ENCODE results near the gene SLC7A1. TPM values are rescaled to one million over a fixed set of nuclear protein-coding genes. Genes with fewer than 3 reads are reported as not detected.

The SLC7A1 gene
- total RNA-seq, 1 donor from 2014 or later, result 42.4 TPM

DNA sequence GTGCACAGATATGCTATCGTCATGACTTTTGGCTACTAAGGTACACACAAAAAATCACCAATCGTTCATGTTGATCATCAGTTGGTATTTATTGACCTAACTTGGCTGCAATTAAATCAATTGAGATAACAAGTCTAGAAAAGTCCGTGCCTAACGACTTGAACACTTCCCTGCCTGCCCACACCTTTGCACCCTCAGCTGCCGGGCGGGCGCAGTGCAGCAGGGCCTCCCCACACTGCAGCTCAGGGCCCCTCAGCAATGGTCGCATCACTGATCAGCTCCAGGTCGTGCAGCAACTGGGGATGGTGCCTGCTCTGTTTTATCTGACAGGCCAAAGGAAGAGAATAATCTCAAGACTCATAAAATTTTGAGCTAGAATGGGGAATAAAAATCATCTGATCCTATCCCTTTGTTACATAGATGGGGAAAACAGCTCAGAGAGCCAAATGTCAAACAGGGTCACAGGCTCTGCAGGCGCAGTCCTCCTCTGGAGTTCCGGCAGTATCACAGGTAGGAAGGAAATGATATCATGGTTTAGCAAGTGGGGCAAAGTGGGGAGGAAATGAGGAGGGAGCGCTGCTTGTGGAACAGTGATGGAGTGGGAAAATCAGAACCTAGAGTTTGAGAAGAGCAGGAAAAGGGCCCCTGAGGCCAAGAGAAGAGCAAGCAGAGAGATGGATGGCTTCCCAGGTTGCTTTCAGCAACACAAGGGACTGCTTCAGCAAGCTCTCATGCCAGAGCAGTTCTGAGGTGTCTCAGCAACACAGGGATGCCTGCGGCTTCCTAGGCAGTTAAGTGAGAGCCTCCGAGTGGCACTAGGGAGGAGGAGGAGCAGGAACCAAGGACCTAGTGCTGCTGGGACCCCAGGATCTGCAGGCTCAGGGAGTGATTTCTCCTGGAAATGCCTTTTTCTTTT is 57.5 kb downstream of the SLC7A1 start:
- DNase-seq (ENCODE audit: low read depth), result no peak
- TF ChIP-seq, protein P1, sequence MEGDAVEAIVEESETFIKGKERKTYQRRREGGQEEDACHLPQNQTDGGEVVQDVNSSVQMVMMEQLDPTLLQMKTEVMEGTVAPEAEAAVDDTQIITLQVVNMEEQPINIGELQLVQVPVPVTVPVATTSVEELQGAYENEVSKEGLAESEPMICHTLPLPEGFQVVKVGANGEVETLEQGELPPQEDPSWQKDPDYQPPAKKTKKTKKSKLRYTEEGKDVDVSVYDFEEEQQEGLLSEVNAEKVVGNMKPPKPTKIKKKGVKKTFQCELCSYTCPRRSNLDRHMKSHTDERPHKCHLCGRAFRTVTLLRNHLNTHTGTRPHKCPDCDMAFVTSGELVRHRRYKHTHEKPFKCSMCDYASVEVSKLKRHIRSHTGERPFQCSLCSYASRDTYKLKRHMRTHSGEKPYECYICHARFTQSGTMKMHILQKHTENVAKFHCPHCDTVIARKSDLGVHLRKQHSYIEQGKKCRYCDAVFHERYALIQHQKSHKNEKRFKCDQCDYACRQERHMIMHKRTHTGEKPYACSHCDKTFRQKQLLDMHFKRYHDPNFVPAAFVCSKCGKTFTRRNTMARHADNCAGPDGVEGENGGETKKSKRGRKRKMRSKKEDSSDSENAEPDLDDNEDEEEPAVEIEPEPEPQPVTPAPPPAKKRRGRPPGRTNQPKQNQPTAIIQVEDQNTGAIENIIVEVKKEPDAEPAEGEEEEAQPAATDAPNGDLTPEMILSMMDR (IDR thresholded peaks at IDR 0.05; ENCODE audit: insufficient read depth, low read length, severe bottlenecking), result no peak
- Histone ChIP-seq H3K36me3 (ENCODE audit: control insufficient read depth, insufficient read depth, low read length) (peaks cover 22% of the 10 kb centered on the region), H3K27me3 (ENCODE audit: control insufficient read depth, insufficient read depth, low read length) (no peaks in the 10 kb centered on the region), H3K4me3 (ENCODE audit: low read depth, low read length) (no peak overlapping the region)
- no peak for FAIRE-seq

DNA sequence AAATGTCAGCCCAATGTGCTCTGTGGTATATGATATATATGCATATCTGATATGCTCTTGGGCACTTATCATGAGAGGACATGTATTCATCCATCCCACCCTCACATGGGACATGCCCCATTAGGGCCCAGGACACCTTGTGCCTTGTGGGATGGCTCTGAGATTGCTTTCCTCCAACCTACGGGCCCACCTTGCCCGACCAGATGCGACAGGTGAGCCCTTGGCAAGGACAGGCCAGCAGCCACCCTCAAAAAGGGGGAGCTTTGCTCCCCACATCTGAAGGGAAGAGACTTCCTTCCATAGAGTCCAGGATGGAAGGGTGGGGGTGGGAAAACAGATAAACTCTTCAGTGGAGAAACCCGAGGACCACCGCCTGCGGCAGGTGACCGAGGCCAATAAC is 58.6 kb downstream of the SLC7A1 start:
- Histone ChIP-seq H3K27me3 (ENCODE audit: control insufficient read depth, insufficient read depth, low read length) (no peaks in the 10 kb centered on the region), H3K36me3 (ENCODE audit: control insufficient read depth, insufficient read depth, low read length) (peaks cover 30% of the 10 kb centered on the region), H3K4me3 (ENCODE audit: low read depth, low read length) (no peak overlapping the region)
- no peak for DNase-seq (ENCODE audit: low read depth)
- no peak for FAIRE-seq
- TF ChIP-seq, protein P1 (IDR thresholded peaks at IDR 0.05; ENCODE audit: insufficient read depth, low read length, severe bottlenecking), result no peak

DNA sequence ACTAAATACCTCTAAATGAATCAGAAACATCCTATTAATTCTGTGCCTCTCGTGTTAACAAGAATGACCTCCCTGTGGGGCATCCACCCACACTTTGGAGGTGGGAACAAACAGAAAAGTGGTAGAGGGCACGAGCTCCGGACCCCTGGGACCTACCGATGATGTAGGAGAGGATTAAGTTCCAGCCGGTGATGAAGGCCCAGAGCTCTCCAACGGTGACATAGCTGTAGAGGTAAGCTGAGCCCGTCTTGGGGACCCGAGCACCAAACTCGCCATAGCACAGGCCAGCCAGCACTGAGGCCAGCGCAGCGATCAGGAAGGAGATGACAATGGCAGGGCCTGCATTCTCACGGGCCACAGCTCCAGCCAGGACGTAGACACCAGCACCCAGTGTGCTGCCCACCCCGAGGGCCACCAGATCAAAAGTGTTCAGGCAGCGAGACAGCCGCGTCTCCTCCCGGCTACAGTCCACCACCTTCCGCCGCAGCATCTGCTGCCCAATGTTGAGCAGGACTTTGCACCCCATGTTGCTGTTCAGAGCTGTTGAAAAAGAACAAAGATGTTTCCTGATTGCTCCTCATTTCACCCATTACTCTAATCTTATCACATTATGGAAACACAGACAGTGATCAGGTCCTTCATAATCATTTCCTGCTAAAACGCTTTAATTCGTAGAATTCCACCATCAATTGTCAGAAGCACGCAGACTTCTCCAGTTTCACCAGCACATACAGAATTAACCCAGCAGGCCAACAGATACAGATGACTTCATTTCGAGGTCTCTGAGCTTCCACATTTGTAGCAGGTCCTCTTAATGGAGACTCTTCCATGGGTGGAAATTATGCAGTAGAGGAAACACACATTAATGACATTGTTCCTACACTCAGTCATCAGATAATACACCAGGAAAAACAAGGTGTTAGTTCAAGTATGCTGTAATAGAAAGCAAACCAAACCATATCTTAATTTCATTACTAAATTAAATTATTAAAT is 59.5 kb downstream of the SLC7A1 start:
- Histone ChIP-seq H3K36me3 (ENCODE audit: control insufficient read depth, insufficient read depth, low read length) (peaks cover 34% of the 10 kb centered on the region), H3K27me3 (ENCODE audit: control insufficient read depth, insufficient read depth, low read length) (no peaks in the 10 kb centered on the region), H3K4me3 (ENCODE audit: low read depth, low read length) (no peak overlapping the region)
- no peak for DNase-seq (ENCODE audit: low read depth)
- TF ChIP-seq, protein P1 (IDR thresholded peaks at IDR 0.05; ENCODE audit: insufficient read depth, low read length, severe bottlenecking), result no peak
- FAIRE-seq, result no peak

DNA sequence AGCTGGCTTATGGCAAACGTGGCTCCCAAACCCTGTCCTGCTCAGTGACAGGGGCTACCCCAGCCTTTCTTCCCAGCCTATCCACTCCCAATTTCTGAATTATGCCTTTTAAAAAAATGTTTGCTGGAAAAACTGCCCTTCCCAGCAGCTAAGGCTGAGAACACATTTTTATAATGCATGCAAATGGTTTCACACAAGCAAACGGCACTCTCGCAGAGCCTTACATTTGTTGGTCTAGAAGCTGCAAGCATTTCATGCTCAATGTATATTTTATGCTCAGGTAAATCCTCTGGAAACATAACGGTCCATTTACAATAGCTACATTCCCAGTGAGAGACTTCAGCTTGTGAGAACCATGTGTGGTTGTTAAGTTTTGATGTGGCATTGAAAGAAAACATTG is 61.4 kb downstream of the SLC7A1 start:
- Histone ChIP-seq H3K36me3 (ENCODE audit: control insufficient read depth, insufficient read depth, low read length) (peaks cover 46% of the 10 kb centered on the region), H3K27me3 (ENCODE audit: control insufficient read depth, insufficient read depth, low read length) (no peaks in the 10 kb centered on the region), H3K4me3 (ENCODE audit: low read depth, low read length) (no peak overlapping the region)
- DNase-seq (ENCODE audit: low read depth) (no peak), FAIRE-seq (no peak)
- TF ChIP-seq, protein P1 (IDR thresholded peaks at IDR 0.05; ENCODE audit: insufficient read depth, low read length, severe bottlenecking), result no peak

DNA sequence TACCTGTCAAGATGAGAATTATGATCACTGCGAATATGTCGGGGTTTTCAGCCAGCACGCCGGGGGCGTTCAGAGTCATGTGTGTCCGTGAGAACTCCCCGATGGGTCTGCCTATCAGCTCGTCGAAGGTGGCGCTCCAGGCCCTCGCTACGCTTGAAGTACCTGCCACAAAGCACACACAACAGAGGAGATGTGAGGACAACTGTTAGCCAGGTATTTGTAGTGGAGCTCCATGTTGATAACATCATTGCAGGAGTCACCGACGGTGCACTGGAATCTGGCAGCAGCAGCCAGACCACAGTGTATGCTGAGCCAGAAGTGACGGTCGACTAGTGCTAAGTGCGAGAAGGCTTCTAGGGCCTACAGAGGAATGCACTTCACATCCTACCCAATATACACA is 62.7 kb downstream of the SLC7A1 start:
- Histone ChIP-seq H3K27me3 (ENCODE audit: control insufficient read depth, insufficient read depth, low read length) (no peaks in the 10 kb centered on the region), H3K4me3 (ENCODE audit: low read depth, low read length) (no peak overlapping the region), H3K36me3 (ENCODE audit: control insufficient read depth, insufficient read depth, low read length) (peaks cover 50% of the 10 kb centered on the region)
- TF ChIP-seq, protein P1 (IDR thresholded peaks at IDR 0.05; ENCODE audit: insufficient read depth, low read length, severe bottlenecking), result no peak
- FAIRE-seq (no peak), DNase-seq (ENCODE audit: low read depth) (no peak)
